Measurements from ENCODE around the gene MEI1. TPM values are rescaled to one million over a fixed set of nuclear protein-coding genes. Genes with fewer than 3 reads are reported as not detected.

Gene MEI1
- total and polyA plus RNA-seq, 4 donors: 0.33 to 1.3 (median 0.72) TPM

- Histone ChIP-seq H3K9me3 (ENCODE audit: control insufficient read depth in 4 of 4, low read length in 3 of 4) (no peaks in the 10 kb centered on the region), H3K27ac (ENCODE audit: low read depth in 1 of 2, low read length in 2 of 2) (no peak overlapping the region), H3K36me3 (ENCODE audit: control insufficient read depth in 4 of 4, insufficient read depth in 3 of 4, low read depth in 1 of 4, low read length in 3 of 4) (no peaks in the 10 kb centered on the region), H3K4me3 (ENCODE audit: low read depth in 1 of 3, low read length in 3 of 3) (no peak overlapping the region), H3K4me1 (ENCODE audit: control insufficient read depth in 4 of 4, insufficient read depth in 4 of 4, low read length in 3 of 4) (no peaks in the 10 kb centered on the region), H3K9ac (ENCODE audit: low read depth in 1 of 2, low read length in 2 of 2) (no peak overlapping the region), H3K27me3 (ENCODE audit: control insufficient read depth in 4 of 4, insufficient read depth in 4 of 4, low read length in 3 of 4) (no peaks in the 10 kb centered on the region)
- DNase-seq (ENCODE audit: low spot score): no peak
- 92% methylated on average over 2 of the region's 2 CpGs for WGBS
- TF ChIP-seq ZBTB33 (IDR thresholded peaks at IDR 0.05) (no peak), FOXA2 (IDR thresholded peaks at IDR 0.05) (no peak), TAF1 (conservative IDR thresholded peaks at IDR 0.05) (no peak), YY1 (IDR thresholded peaks at IDR 0.05) (no peak)
These were observed 78.6 kb downstream of the MEI1 start for GRCh38 chr22:41777749-41778425.

- TF ChIP-seq TAF1 (conservative IDR thresholded peaks at IDR 0.05) (no peak), YY1 (IDR thresholded peaks at IDR 0.05) (no peak)
- no peaks in the 10 kb centered on the region for H3K4me1 ChIP-seq (ENCODE audit: control insufficient read depth in 4 of 4, insufficient read depth in 4 of 4, low read length in 3 of 4)
- WGBS: 76% methylated on average over 3 of the region's 3 CpGs
- no peak overlapping the region for H3K4me3 ChIP-seq (ENCODE audit: low read depth in 1 of 3, low read length in 3 of 3)
- no peak for DNase-seq (ENCODE audit: low spot score)
- no peaks in the 10 kb centered on the region for H3K9me3 ChIP-seq (ENCODE audit: control insufficient read depth in 4 of 4, low read length in 3 of 4)
- no peak overlapping the region for H3K9ac ChIP-seq (ENCODE audit: low read depth in 1 of 2, low read length in 2 of 2)
- H3K27me3 ChIP-seq (ENCODE audit: control insufficient read depth in 4 of 4, insufficient read depth in 4 of 4, low read length in 3 of 4): no peaks in the 10 kb centered on the region
- no peak overlapping the region for H3K27ac ChIP-seq (ENCODE audit: low read depth in 1 of 2, low read length in 2 of 2)
- no peaks in the 10 kb centered on the region for H3K36me3 ChIP-seq (ENCODE audit: control insufficient read depth in 4 of 4, insufficient read depth in 3 of 4, low read depth in 1 of 4, low read length in 3 of 4)
These were observed 80.7 kb downstream of the MEI1 start for GRCh38 chr22:41779929-41780505.

GRCh38 chr22:41780746-41781505 is 81.6 kb downstream of the MEI1 start:
- Histone ChIP-seq H3K4me1 (ENCODE audit: control insufficient read depth in 4 of 4, insufficient read depth in 4 of 4, low read length in 3 of 4) (no peaks in the 10 kb centered on the region), H3K27ac (ENCODE audit: low read depth in 1 of 2, low read length in 2 of 2) (peak overlapping the region; percentile 1 to 31), H3K9me3 (ENCODE audit: control insufficient read depth in 4 of 4, low read length in 3 of 4) (no peaks in the 10 kb centered on the region), H3K4me3 (ENCODE audit: low read depth in 1 of 3, low read length in 3 of 3) (no peak overlapping the region), H3K27me3 (ENCODE audit: control insufficient read depth in 4 of 4, insufficient read depth in 4 of 4, low read length in 3 of 4) (no peaks in the 10 kb centered on the region), H3K9ac (ENCODE audit: low read depth in 1 of 2, low read length in 2 of 2) (peak overlapping the region in 1 of 2 donors; percentile 59), H3K36me3 (ENCODE audit: control insufficient read depth in 4 of 4, insufficient read depth in 3 of 4, low read depth in 1 of 4, low read length in 3 of 4) (no peaks in the 10 kb centered on the region)
- WGBS: 73% methylated on average over 11 of the region's 11 CpGs
- TF ChIP-seq REST (IDR thresholded peaks at IDR 0.05): no peak
- no peak for TF ChIP-seq TAF1 (conservative IDR thresholded peaks at IDR 0.05)
- TF ChIP-seq FOXA1 (IDR thresholded peaks at IDR 0.05): no peak
- TF ChIP-seq CTCF (IDR thresholded peaks at IDR 0.05; ENCODE audit: low read depth, low read length, missing input control): no peak
- no peak for TF ChIP-seq FOXA2 (IDR thresholded peaks at IDR 0.05)
- TF ChIP-seq EGR1 (IDR thresholded peaks at IDR 0.05; ENCODE audit: low read depth in 2 of 2): no peak
- TF ChIP-seq YY1 (IDR thresholded peaks at IDR 0.05): no peak
- no peak for TF ChIP-seq ATF3 (IDR thresholded peaks at IDR 0.05)
- TF ChIP-seq MAX (IDR thresholded peaks at IDR 0.05): no peak
- TF ChIP-seq RAD21 (IDR thresholded peaks at IDR 0.05): no peak
- TF ChIP-seq GABPA (IDR thresholded peaks at IDR 0.05 in 1 of 2, conservative IDR thresholded peaks at IDR 0.05 in 1 of 2): no peak
- TF ChIP-seq JUND (IDR thresholded peaks at IDR 0.05): no peak
- no peak for TF ChIP-seq HNF4A (conservative IDR thresholded peaks at IDR 0.05)
- no peak for TF ChIP-seq ZBTB33 (IDR thresholded peaks at IDR 0.05)
- no peak for DNase-seq (ENCODE audit: low spot score)

All from liver (tissue), 9 donors.